HG03460 (cell line): ENCODE results near the gene RUNX2.

ENCODE experiments used
- ATAC-seq: cut with Tn5 transposase; IDR thresholded peaks from one replicate; pipeline ENCODE4 v1.9.1; 2021; ENCODE audit not compliant: unreplicated experiment

Gene RUNX2

DNA sequence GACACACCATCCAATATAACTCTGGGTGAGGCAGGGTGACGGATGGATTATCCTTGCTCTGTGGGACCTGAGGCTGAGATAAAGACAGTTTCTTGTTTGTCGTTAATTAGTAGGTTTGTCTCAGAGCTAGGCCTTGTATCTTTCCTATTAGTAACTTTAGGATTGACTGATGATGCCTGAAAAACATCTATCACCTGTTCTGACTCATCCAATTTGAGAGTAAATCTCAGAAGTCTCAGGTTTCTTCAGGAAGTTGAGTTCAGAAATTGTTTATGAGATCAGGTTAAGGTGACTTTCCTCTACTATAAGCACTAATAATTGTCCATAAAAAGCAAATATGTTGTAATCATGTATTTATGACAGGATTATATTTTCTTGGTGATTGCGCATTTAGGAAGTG, 179.1 kb downstream of the RUNX2 start:
- ATAC-seq, result no peak

DNA sequence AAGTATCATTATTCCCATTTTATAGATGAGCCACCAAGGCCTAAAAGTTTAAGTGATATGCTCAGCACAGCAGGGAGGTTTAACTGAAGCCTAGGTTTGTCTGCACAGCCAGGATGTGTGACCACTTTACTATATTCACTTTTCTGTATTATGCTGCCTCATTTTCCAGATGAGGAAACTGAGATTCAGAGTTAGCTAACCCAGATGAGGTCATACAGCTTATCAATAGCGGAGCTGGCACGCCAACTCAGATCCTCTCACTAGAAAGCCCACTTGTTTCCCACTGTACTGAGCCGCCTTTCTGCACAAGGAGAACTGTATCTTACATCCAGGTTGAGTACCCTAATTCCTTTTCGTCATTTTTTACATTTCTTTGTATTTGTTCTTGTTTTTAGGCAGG, 181.3 kb downstream of the RUNX2 start:
- no peak for ATAC-seq

GRCh38 chr6:45512717-45513116, 184.6 kb downstream of the RUNX2 start:
- no peak for ATAC-seq

GRCh38 chr6:45513213-45513618, 185.1 kb downstream of the RUNX2 start:
- ATAC-seq, result no peak

- no peak for ATAC-seq
These were observed 185.7 kb downstream of the RUNX2 start for GRCh38 chr6:45513843-45514242.

DNA sequence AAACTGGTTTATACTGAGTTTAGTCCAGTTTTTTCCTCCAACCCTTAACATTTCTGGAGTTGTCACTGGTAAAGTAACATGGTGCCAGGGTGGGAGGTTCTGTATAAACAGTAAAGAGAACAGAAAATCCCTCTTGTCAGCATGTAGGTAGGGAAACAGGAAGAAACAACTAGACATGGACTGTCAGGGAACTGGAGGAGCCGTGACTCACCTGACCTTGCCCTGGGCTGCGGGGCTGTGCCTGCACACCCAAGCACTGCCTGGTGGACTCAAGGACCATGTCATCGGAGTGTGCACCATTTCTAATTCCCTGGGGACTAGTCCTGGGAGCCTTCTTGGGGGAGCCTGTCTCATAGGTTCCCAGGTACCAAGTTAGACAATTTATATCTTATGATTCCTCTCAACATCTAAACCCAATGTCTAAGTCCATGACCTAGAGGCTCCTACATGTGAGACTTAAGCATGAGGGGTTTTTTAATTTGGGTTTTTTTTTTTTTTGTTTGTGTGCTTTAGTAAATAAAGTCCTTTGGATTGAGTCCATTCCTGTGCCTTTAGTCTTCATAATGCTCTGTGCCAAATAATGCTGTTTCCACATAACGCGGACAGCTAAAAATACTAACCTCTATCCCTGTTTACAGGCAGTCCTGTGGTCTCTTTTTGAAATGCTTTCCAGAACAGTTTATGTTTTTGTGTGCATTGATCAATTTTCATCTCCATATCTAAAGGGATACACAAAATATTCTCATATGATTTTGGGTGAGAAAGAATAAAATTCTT, 186.5 kb downstream of the RUNX2 start:
- no peak for ATAC-seq

- ATAC-seq, result no peak
These were observed 190.0 kb downstream of the RUNX2 start for GRCh38 chr6:45518013-45518720.

DNA sequence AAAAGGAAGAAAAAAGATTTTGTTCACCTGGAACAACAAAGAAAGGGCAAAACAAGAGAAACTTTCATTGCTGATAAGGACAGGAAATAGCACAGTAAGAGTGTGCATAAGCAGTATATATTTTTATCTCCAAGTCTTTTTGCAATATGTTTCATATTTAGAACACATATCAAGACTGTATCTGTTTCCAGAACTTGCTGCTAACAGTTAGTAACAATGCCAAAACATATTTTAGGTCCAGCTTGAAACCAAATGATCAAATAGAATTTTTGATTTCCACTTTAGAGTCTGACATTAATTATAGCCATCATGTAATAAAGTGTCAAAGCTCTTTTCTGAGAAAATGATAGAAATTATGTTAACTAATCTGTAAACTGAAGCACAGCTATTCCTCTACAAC, 193.1 kb downstream of the RUNX2 start:
- ATAC-seq, result no peak

DNA sequence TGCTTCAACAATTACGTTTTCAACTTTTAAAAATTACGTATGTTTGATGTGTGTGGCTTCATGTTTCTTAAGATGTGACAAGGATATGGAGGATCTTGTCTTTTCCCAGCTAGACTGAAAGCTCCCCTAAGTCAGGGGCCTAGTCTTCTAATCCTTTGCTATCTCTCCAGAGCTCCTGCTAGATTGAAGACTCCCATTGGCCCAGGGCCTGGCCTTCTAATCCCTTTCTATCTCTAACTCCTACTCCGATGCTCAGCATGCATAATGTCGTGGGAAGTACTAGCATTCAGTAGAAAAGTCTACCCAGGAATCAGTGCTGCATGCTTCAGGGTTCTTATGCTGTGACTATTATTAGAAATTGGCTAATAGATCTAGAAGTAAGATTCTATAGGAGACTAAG, 194.4 kb downstream of the RUNX2 start:
- no peak for ATAC-seq

GRCh38 chr6:45527210-45527609, 199.1 kb downstream of the RUNX2 start:
- ATAC-seq, result no peak

GRCh38 chr6:45531999-45532595, 204.0 kb downstream of the RUNX2 start:
- ATAC-seq, result no peak

DNA sequence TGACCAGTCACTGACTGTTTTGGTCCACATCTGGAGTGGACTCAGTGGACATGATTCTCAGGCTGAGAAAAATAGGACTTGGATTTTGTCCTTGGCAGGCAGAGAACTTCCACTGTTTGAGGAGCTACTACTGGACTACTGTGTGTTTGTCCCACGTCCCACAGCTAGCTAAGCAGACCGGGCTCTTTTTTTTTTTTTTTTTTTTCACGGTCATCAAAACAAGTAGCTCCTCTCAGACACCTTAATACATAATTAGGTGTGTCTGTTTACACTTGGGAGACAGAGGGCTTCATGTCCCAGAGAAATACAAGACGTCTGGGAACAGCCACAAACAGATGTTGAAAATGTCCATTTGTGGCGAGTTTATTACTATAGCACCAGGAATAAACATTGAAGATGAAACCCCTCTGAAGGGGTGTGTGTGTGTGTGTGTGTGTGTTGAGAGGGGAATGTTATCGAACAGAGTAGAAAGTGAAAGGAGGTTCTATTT, 204.6 kb downstream of the RUNX2 start:
- no peak for ATAC-seq

- ATAC-seq, result no peak
These were observed 205.3 kb downstream of the RUNX2 start for GRCh38 chr6:45533386-45533785.

GRCh38 chr6:45535933-45536332, 207.8 kb downstream of the RUNX2 start:
- no peak for ATAC-seq

DNA sequence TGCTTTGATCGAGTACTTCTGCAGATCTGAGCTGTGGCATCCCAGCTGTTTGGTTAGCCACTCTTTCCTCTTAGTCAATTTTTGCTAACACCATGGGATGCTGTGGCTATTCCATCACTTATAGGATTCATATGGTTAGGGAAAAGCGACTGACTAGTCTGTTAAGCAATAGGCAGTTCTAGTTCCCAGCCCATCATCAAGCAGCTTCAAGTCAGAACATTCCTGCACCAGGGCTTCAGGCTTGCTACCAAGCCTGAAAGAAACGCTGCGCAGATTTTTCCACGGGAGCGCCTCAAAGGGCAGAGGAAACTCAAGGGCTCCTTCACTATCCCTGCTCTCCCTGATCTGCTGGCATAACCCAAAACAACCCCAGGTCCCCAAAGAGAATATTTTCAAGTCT, 209.4 kb downstream of the RUNX2 start:
- no peak for ATAC-seq

DNA sequence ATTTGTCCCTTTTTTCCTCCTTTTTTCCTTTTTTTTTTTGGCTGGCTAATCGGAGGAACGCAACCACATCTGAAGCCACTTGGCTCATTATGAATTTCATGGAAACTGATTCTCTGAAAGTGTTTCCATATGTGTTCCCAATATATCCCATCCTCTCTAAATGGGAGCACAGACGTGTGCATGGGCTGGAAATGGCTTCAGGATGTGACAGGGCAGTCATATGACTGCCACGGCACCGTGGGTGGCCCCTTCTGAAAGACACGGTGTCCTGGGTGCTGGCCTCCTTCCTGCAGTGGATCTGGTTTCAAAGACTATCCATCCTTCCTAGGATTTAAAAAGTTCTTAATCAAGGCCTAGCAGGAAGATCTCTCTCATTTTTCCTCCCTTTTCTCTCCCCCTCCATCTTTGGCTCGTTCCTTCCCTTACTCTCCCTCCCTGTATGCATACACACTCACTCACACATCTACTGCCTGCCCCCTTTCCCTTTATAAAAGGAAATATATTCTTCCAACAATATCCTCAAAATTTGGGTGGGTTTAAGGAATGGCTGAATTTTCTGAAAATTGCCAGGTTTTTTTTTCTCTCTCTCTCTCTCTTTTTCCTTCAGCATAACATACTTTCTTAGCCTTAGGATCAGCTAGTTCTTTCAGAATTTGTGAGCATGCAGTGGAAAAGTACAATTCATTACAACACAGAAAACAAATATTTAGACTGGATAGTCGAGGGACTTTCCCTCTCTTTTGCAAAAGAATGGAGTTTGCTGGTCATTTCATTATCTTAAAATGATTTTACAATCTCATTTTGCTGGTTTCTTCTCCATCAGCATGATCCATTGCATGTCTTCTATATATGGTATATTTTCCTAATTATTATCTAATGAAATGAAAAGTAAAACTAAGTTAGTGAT, 210.8 kb downstream of the RUNX2 start:
- no peak for ATAC-seq

DNA sequence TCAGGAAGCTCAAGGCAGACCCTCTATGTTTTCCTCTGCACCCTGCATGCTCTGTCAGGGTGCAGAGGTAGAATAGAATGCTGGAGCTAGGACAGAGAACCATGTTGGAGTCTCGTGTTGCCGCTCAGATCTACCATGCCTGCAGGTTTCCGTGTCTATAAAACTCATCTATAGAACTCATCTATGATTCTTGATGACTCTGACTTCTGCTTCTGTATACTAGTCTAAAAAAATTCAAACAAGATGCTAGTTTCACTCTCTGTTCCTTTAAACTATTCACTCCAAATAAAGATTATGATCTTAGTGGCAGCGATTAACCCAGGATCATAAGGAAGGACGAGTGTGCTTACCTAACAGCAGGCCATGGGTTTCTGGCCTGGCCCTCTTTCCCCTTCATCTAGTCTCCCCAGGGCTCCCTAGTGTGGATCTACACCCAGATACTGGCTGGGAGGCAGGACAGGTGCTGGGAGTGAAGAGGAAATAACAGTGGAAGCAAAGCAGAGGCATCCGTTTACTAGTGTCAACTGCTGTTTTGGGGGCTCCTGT, 212.3 kb downstream of the RUNX2 start:
- ATAC-seq, result no peak

GRCh38 chr6:45541934-45542333, 213.8 kb downstream of the RUNX2 start:
- ATAC-seq, result no peak

DNA sequence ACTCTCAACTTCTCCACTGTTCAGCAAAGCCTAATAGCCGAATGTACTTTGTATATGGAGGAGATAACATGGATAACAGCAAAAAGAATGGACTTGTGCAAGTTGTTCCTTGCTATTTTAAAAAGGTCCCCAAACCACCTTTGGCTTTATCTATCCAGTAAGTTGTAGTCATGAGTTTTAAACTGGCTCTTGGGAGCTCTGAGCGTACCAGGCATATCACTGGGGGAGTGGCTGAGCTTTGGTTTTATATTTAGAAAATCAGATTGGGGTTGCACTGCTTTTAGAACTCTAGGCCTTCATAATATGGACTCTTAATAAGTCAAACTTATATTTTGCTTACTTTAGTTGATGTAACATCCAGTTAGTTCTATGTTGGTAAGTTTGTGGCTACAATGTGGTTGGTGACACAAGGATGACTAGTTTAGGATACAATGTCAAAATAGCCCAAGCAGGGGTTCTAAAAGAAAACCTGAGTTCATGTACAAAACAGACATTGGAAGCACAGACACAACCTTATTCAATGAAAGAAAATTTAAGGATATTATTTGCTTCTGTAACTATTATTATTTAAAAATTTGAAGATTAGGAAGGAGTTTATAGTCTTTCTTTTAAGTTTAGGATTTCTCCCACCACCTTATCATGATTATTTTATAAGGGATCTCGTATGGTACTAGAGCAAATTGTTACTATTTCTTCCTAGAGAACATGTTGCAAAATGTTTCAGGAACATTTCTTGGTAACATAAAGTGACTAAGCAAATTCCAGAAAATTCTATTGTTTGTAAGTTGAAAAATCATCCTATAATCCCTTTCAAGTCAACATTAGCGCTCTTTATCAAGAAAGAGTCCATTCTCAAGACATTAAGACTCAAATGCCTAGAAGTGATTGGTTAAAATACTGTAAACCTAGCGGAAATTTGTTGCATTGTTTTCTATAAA, 215.4 kb downstream of the RUNX2 start:
- ATAC-seq, result no peak

DNA sequence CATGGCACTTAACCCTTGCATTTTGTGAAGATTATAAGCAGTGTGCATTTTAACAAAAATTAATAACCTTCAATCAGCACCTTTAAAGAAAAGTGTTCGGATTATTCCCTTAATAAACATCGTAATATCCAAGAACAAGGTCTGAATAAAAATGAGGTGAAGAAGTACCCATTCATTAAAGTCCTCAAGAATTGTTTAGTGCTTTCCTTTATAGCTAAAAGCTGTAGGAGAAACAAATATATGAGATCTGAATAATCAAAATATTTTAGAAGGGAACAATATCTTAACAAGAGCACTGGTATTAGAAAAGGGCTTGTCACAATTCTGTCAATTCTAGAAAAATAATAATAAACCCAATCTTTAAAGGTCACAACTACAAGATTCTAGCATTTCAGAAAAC, 217.3 kb downstream of the RUNX2 start:
- no peak for ATAC-seq
